GM21515 (cell line): ENCODE measurements around the gene ASTN2.

Source experiments
- ATAC-seq: cut with Tn5 transposase; IDR thresholded peaks from one replicate; pipeline ENCODE4 v1.9.1; 2021; ENCODE audit not compliant: unreplicated experiment

ASTN2 gene

GRCh38 chr9:116774421-116775180 is 640.3 kb downstream of the ASTN2 start:
- no peak for ATAC-seq

GRCh38 chr9:116767219-116767618 is 647.6 kb downstream of the ASTN2 start:
- ATAC-seq, result no peak

- no peak for ATAC-seq
These were observed 649.8 kb downstream of the ASTN2 start for GRCh38 chr9:116765011-116765410.

- ATAC-seq, result no peak
These were observed 651.1 kb downstream of the ASTN2 start for GRCh38 chr9:116763770-116764169.

- no peak for ATAC-seq
These were observed 654.2 kb downstream of the ASTN2 start for GRCh38 chr9:116760636-116761035.

- no peak for ATAC-seq
These were observed 657.8 kb downstream of the ASTN2 start for GRCh38 chr9:116757030-116757429.

- ATAC-seq, result no peak
These were observed 661.5 kb downstream of the ASTN2 start for GRCh38 chr9:116753389-116753788.

GRCh38 chr9:116750510-116750909 is 664.3 kb downstream of the ASTN2 start:
- ATAC-seq, result no peak

- ATAC-seq, result no peak
These were observed 665.1 kb downstream of the ASTN2 start for GRCh38 chr9:116749772-116750171.

- no peak for ATAC-seq
These were observed 665.7 kb downstream of the ASTN2 start for GRCh38 chr9:116749176-116749575.

- ATAC-seq, result no peak
These were observed 673.1 kb downstream of the ASTN2 start for GRCh38 chr9:116741742-116742141.

- no peak for ATAC-seq
These were observed 673.6 kb downstream of the ASTN2 start for GRCh38 chr9:116741086-116741740.

- ATAC-seq, result peak; percentile 57
These were observed 677.7 kb downstream of the ASTN2 start for GRCh38 chr9:116737152-116737546.

- no peak for ATAC-seq
These were observed 678.3 kb downstream of the ASTN2 start for GRCh38 chr9:116736399-116737151.

- no peak for ATAC-seq
These were observed 681.7 kb downstream of the ASTN2 start for GRCh38 chr9:116733010-116733641.

GRCh38 chr9:116726602-116727001 is 688.3 kb downstream of the ASTN2 start:
- no peak for ATAC-seq

- ATAC-seq, result no peak
These were observed 690.7 kb downstream of the ASTN2 start for GRCh38 chr9:116724123-116724522.

GRCh38 chr9:116721944-116722343 is 692.9 kb downstream of the ASTN2 start:
- no peak for ATAC-seq

GRCh38 chr9:116721411-116721810 is 693.4 kb downstream of the ASTN2 start:
- ATAC-seq, result no peak

GRCh38 chr9:116720111-116720510 is 694.7 kb downstream of the ASTN2 start:
- ATAC-seq, result no peak

- ATAC-seq, result no peak
These were observed 696.7 kb downstream of the ASTN2 start for GRCh38 chr9:116718111-116718510.
